Upper lobe of right lung (tissue), 1 donor: ENCODE results near the gene CELF4. TPM values are rescaled to one million over a fixed set of nuclear protein-coding genes. Genes with fewer than 3 reads are reported as not detected.

ENCODE experiments used
- ATAC-seq: fragments of 200-7000 bp; cut with Tn5 transposase; one replicate; pipeline ENCODE4 v1.9.1; 2020; ENCODE audit warnings: mild to moderate bottlenecking, moderate library complexity
- DNase-seq: peaks from one replicate; pipeline ENCODE4 v3.0.0-alpha.2; 2020
- H3K27ac ChIP-seq: fragments of 200-600 bp; one replicate; pipeline ENCODE4 v1.8.0; 2022
- H3K27me3 ChIP-seq: fragments of 200-600 bp; one replicate; pipeline ENCODE4 v1.8.0; 2022; ENCODE audit warnings: mild to moderate bottlenecking
- H3K36me3 ChIP-seq: fragments of 200-600 bp; one replicate; pipeline ENCODE4 v1.8.0; 2022
- H3K4me1 ChIP-seq: fragments of 200-600 bp; one replicate; pipeline ENCODE4 v1.8.0; 2022
- H3K4me3 ChIP-seq: fragments of 200-600 bp; one replicate; pipeline ENCODE4 v1.8.0; 2022; ENCODE audit warnings: mild to moderate bottlenecking
- H3K9me3 ChIP-seq: fragments of 200-600 bp; one replicate; pipeline ENCODE4 v1.8.0; 2022
- CTCF ChIP-seq: fragments of 200-600 bp; IDR thresholded peaks from one replicate; pipeline ENCODE4 v1.8.0; 2022; ENCODE audit warnings: antibody characterized with exemption
- intact Hi-C: fragments of 100-400 bp; cut with DNase I; formaldehyde crosslinking; loops from one replicate; pipeline ENCODE4 v1.11.0; 2022
- total RNA-seq: library from RNA; stranded (reverse); fragmentation: NEBNext Ultra II Directional; extraction: Animal tissue kit (Norgen Biotek cat#: 25700); gene quantifications from one replicate; pipeline ENCODE4 v1.2.1, GENCODE V29; 2021
- donor health status: DM: no; HTN: yes; CAD: no; lungs with severe emphysema.

The CELF4 gene
- total RNA-seq, 1 donor from 2014 or later = 1.2 TPM

GRCh38 chr18:37426586-37426985 lies 139.0 kb downstream of the CELF4 start:
- Histone ChIP-seq H3K9me3 (no peaks in the 10 kb centered on the region), H3K4me3 (no peak overlapping the region), H3K27ac (no peak overlapping the region), H3K36me3 (no peaks in the 10 kb centered on the region), H3K27me3 (no peaks in the 10 kb centered on the region), H3K4me1 (no peaks in the 10 kb centered on the region)
- DNase-seq (no peak), ATAC-seq (no peak)
- TF ChIP-seq CTCF = no peak
- intact Hi-C loops = no loop called here

- H3K9me3 ChIP-seq = no peaks in the 10 kb centered on the region
- ATAC-seq (no peak), DNase-seq (no peak)
Measured at GRCh38 chr18:37425222-37425621, 140.4 kb downstream of the CELF4 start.

GRCh38 chr18:37424507-37424906 lies 141.1 kb downstream of the CELF4 start:
- H3K36me3 ChIP-seq = no peaks in the 10 kb centered on the region
- TF ChIP-seq CTCF = no peak
- no peak for DNase-seq
- H3K9me3 ChIP-seq = no peaks in the 10 kb centered on the region
- no peaks in the 10 kb centered on the region for H3K4me1 ChIP-seq
- H3K27ac ChIP-seq = no peak overlapping the region
- no peaks in the 10 kb centered on the region for H3K27me3 ChIP-seq
- intact Hi-C loops = no loop called here
- ATAC-seq = no peak
- H3K4me3 ChIP-seq = no peak overlapping the region

More at GRCh38 chr18:37425222-37425621, 140.4 kb downstream of the CELF4 start:
- Histone ChIP-seq H3K27me3 (no peaks in the 10 kb centered on the region), H3K36me3 (no peaks in the 10 kb centered on the region), H3K4me3 (no peak overlapping the region), H3K4me1 (no peaks in the 10 kb centered on the region), H3K27ac (no peak overlapping the region)
- TF ChIP-seq CTCF = no peak
- intact Hi-C loops = no loop called here

- no peak for TF ChIP-seq CTCF
- no peak overlapping the region for H3K27ac ChIP-seq
- no peak overlapping the region for H3K4me3 ChIP-seq
- intact Hi-C loops = no loop called here
- no peaks in the 10 kb centered on the region for H3K4me1 ChIP-seq
- DNase-seq (no peak), ATAC-seq (no peak)
- no peaks in the 10 kb centered on the region for H3K36me3 ChIP-seq
- H3K9me3 ChIP-seq = no peaks in the 10 kb centered on the region
- no peaks in the 10 kb centered on the region for H3K27me3 ChIP-seq
Measured at GRCh38 chr18:37422596-37422995, 143.0 kb downstream of the CELF4 start.

- Histone ChIP-seq H3K9me3 (no peaks in the 10 kb centered on the region), H3K27me3 (no peaks in the 10 kb centered on the region), H3K4me1 (no peaks in the 10 kb centered on the region), H3K27ac (no peak overlapping the region), H3K4me3 (no peak overlapping the region), H3K36me3 (no peaks in the 10 kb centered on the region)
- TF ChIP-seq CTCF = no peak
- no peak for ATAC-seq
- intact Hi-C loops = no loop called here
- no peak for DNase-seq
Measured at GRCh38 chr18:37422116-37422515, 143.5 kb downstream of the CELF4 start.
